HepG2 (cell line): Measurements from ENCODE around the gene MAP3K5. TPM values are rescaled to one million over a fixed set of nuclear protein-coding genes. Genes with fewer than 3 reads are reported as not detected.

ENCODE experiments used
- ATAC-seq: fragments of 200-7000 bp; cut with Tn5 transposase; 3 replicates; pipeline ENCODE4 v1.9.1; 2020; ENCODE audit warnings: mild to moderate bottlenecking, moderate library complexity
- BruUV-seq: library from RNA; stranded (reverse); fragments of 400-500 nt; replicated peaks from 2 replicates; lab custom pipeline; 2021; lab: Mats Ljungman, UMichigan
- CTCF ChIA-PET: fragments of 300-600 bp; formaldehyde crosslinking; extraction: SDS; loops from one replicate; lab custom pipeline; 2021; ENCODE audit warnings: low total read pairs, inconsistent platforms, low intra/inter-chr PET ratio; lab: Yijun Ruan, JAX
- POLR2A ChIA-PET: fragments of 350-600 bp; sonication (Branson Sonifier 250); formaldehyde crosslinking; loops from one replicate; lab custom pipeline; 2020; ENCODE audit warnings: antibody characterized with exemption, inconsistent platforms; lab: Yijun Ruan, JAX
- DNase-seq: peaks from one replicate; pipeline ENCODE4 v3.0.0-alpha.2; 2015; ENCODE audit warnings: low spot score
- FAIRE-seq: peaks from 3 replicates; lab custom pipeline; 2011; peaks lifted over from hg19 to GRCh38; lab: Jason Lieb, UNC
- H2AFZ ChIP-seq: one replicate; pipeline ENCODE4 v1.6.1; 2011; ENCODE audit warnings: low read length, inconsistent platforms
- H3K27ac ChIP-seq: fragments of 300-600 bp; 3 replicates; pipeline ENCODE4 v1.8.0; 2011; ENCODE audit warnings: mixed run types, mild to moderate bottlenecking, mixed read lengths, low read length, inconsistent platforms; ENCODE audit not compliant: insufficient read depth; ENCODE audit errors: extremely low read length
- H3K27me3 ChIP-seq, 2 experiments: fragments of 200-600 bp in 1 of 2; 2 replicates in 1 of 2; 3 replicates in 1 of 2; pipeline versions ENCODE4 v1.6.0 to v1.8.0; 2011; ENCODE audit warnings: low read length in 2 of 2, mild to moderate bottlenecking in 2 of 2, moderate library complexity in 2 of 2, inconsistent platforms in 1 of 2; ENCODE audit not compliant: insufficient read depth in 2 of 2, control insufficient read depth in 1 of 2
- H3K36me3 ChIP-seq, 2 experiments: fragments of 200-600 bp in 1 of 2; replicated peaks in 1 of 2; 2 replicates in 1 of 2; 3 replicates in 1 of 2; pipeline versions ENCODE4 v1.5.1 to v1.8.0; 2011; ENCODE audit warnings: low read length in 2 of 2, inconsistent platforms in 1 of 2; ENCODE audit not compliant: insufficient read depth in 2 of 2, control insufficient read depth in 1 of 2
- H3K4me1 ChIP-seq: 2 replicates; pipeline ENCODE4 v1.5.1; 2012; ENCODE audit warnings: low read length, inconsistent platforms; ENCODE audit not compliant: insufficient read depth
- H3K4me2 ChIP-seq: 2 replicates; pipeline ENCODE4 v1.6.0; 2011; ENCODE audit warnings: low read depth, low read length, inconsistent platforms
- H3K4me3 ChIP-seq, 3 experiments: fragments of 200-600 bp in 1 of 3; sonication (generic), shearing (Covaris generic) in 1 of 3; replicated peaks in 1 of 3; 2 replicates each; pipeline ENCODE4 v1.5.1; 2011 to 2016; ENCODE audit warnings: low read length in 3 of 3, inconsistent platforms in 2 of 3, low read depth in 2 of 3, mild to moderate bottlenecking in 2 of 3, control low read depth in 1 of 3, mixed read lengths in 1 of 3; ENCODE audit not compliant: insufficient read depth in 1 of 3
- H3K79me2 ChIP-seq: one replicate; pipeline ENCODE4 v1.6.1; 2011; ENCODE audit warnings: low read length, inconsistent platforms; ENCODE audit not compliant: insufficient read depth
- H3K9ac ChIP-seq: 2 replicates; pipeline ENCODE4 v1.6.0; 2011; ENCODE audit warnings: mild to moderate bottlenecking, low read depth, low read length, inconsistent platforms; ENCODE audit not compliant: insufficient read depth
- H3K9me3 ChIP-seq: 2 replicates; pipeline ENCODE4 v1.5.1; 2012; ENCODE audit warnings: mild to moderate bottlenecking, low read length
- H4K20me1 ChIP-seq: 2 replicates; pipeline ENCODE4 v1.6.0; 2011; ENCODE audit warnings: inconsistent platforms, mild to moderate bottlenecking, low read length, moderate library complexity; ENCODE audit not compliant: insufficient read depth
- ASH2L ChIP-seq: fragments of 300-600, 200-600 bp; sonication (generic); IDR thresholded peaks from 2 replicates; pipeline ENCODE4 v1.7.0; 2017; ENCODE audit warnings: low read depth, mild to moderate bottlenecking, moderate library complexity, mixed read lengths, low read length; ENCODE audit not compliant: insufficient read length
- CC2D1A ChIP-seq: sonication (generic); formaldehyde crosslinking; IDR thresholded peaks from 2 replicates; pipeline ENCODE4 v1.8.1; 2023; ENCODE audit warnings: mild to moderate bottlenecking, missing genetic modification reagents
- FOSL2 ChIP-seq: sonication (generic); formaldehyde crosslinking; IDR thresholded peaks from 2 replicates; pipeline ENCODE4 v1.4.0; 2020; ENCODE audit warnings: missing genetic modification reagents
- FOXP1 ChIP-seq, 2 experiments: fragments of 450-650 bp in 1 of 2; IDR thresholded peaks; 2 replicates each; pipeline ENCODE4 v1.6.1; 2017 to 2018; ENCODE audit warnings: antibody characterized with exemption in 1 of 2
- GABPA ChIP-seq, 2 experiments: IDR thresholded peaks; 2 replicates each; pipeline ENCODE4 v1.6.1; 2011 to 2016; ENCODE audit warnings: low read depth in 2 of 2, low read length in 1 of 2, missing biosample characterization in 1 of 2, missing genetic modification characterization in 1 of 2
- JUNB ChIP-seq: sonication (generic); formaldehyde crosslinking; IDR thresholded peaks from 2 replicates; pipeline ENCODE4 v1.8.0; 2022; ENCODE audit warnings: missing genetic modification reagents, mild to moderate bottlenecking, borderline replicate concordance
- NFRKB ChIP-seq: fragments of 450-650 bp; IDR thresholded peaks from 2 replicates; pipeline ENCODE4 v1.6.1; 2017
- RBM22 ChIP-seq: fragments of 200-400 bp; formaldehyde crosslinking; optimal IDR thresholded peaks from 2 replicates; pipeline ENCODE3; 2017; ENCODE audit warnings: mild to moderate bottlenecking, low read length, moderate library complexity
- SNAPC2 ChIP-seq: sonication (generic); formaldehyde crosslinking; IDR thresholded peaks from 2 replicates; pipeline ENCODE4 v1.8.1; 2022; ENCODE audit warnings: mild to moderate bottlenecking, missing genetic modification reagents
- ZBTB38 ChIP-seq: sonication (generic); formaldehyde crosslinking; IDR thresholded peaks from 2 replicates; pipeline ENCODE4 v1.5.1; 2020; ENCODE audit warnings: mild to moderate bottlenecking, missing genetic modification reagents
- ZNF317 ChIP-seq: sonication (generic); formaldehyde crosslinking; IDR thresholded peaks from 2 replicates; pipeline ENCODE4 v1.5.0; 2020; ENCODE audit warnings: mild to moderate bottlenecking, missing genetic modification reagents
- ZNF629 ChIP-seq: sonication (generic); formaldehyde crosslinking; conservative IDR thresholded peaks from 2 replicates; pipeline ENCODE4 v1.5.0; 2020; ENCODE audit warnings: missing genetic modification reagents
- ZNF790 ChIP-seq: sonication (generic); formaldehyde crosslinking; IDR thresholded peaks from 2 replicates; pipeline ENCODE4 v1.8.0; 2022; ENCODE audit warnings: missing genetic modification reagents, mild to moderate bottlenecking, borderline replicate concordance
- WGBS: methylation state at CpG from one replicate; pipeline ENCODE4 v1.1.6; 2017; ENCODE audit warnings: low lambda C conversion rate; 5-methylcytosine and 5-hydroxymethylcytosine counted together
- in situ Hi-C: cut with HindIII; loops from 2 replicates; pipeline ENCODE4 v1.10.0; 2017; ENCODE audit warnings: low pct_unique_long_range_greater_than_20kb; ENCODE audit not compliant: extremely low pct_ligation_motif_present
- intact Hi-C: fragments of 100-400 bp; cut with micrococcal nuclease; formaldehyde crosslinking; loops from one replicate; pipeline ENCODE4 v1.10.0; 2022; ENCODE audit not compliant: unreplicated experiment
- polyA plus RNA-seq, 8 experiments: library from polyadenylated mRNA; depleted of rRNA in 3 of 8; stranded (reverse) in 7 of 8; unstranded in 1 of 8; fragments of >200 nt; fragmentation: Illumina TruSeq in 4 of 8; extraction: Trizol in 4 of 8; gene quantifications; 2 replicates each; pipeline versions ENCODE4 v1.2.1 to v1.2.3, GENCODE V29; 2011 to 2016; ENCODE audit warnings: low read depth in 4 of 8, missing spikeins in 1 of 8, mixed read lengths in 1 of 8; ENCODE audit not compliant: insufficient read depth in 1 of 8
- total RNA-seq, 5 experiments: library from RNA; depleted of rRNA; stranded (reverse); fragments of >200 nt; fragmentation: Illumina TruSeq; extraction: Trizol; gene quantifications; 2 replicates each; pipeline ENCODE4 v1.2.3, GENCODE V29; 2016; ENCODE audit warnings: low read depth in 1 of 5
- TF ChIP-seq, protein P1 (sequence below): IDR thresholded peaks from 2 replicates; pipeline ENCODE4 v1.6.1; 2016; ENCODE audit warnings: mild to moderate bottlenecking
- TF ChIP-seq, protein P2 (sequence below): sonication (generic); formaldehyde crosslinking; IDR thresholded peaks from 2 replicates; pipeline ENCODE4 v1.4.0; 2020; ENCODE audit warnings: missing genetic modification reagents, mild to moderate bottlenecking, borderline replicate concordance
- TF ChIP-seq, protein P3 (sequence below): sonication (generic); formaldehyde crosslinking; IDR thresholded peaks from 2 replicates; pipeline ENCODE4 v1.4.0; 2020; ENCODE audit warnings: low read depth, mild to moderate bottlenecking, missing genetic modification reagents
- TF ChIP-seq, protein P4 (sequence below): sonication (generic); formaldehyde crosslinking; IDR thresholded peaks from 2 replicates; pipeline ENCODE4 v1.8.0; 2022; ENCODE audit warnings: missing genetic modification reagents, mild to moderate bottlenecking, moderate library complexity, borderline replicate concordance

Gene MAP3K5
- total and polyA plus RNA-seq, 2 of the 13 experiments (the other 11 are each of a cell fraction or from before 2014, with no cell fraction given): not detected

DNA sequence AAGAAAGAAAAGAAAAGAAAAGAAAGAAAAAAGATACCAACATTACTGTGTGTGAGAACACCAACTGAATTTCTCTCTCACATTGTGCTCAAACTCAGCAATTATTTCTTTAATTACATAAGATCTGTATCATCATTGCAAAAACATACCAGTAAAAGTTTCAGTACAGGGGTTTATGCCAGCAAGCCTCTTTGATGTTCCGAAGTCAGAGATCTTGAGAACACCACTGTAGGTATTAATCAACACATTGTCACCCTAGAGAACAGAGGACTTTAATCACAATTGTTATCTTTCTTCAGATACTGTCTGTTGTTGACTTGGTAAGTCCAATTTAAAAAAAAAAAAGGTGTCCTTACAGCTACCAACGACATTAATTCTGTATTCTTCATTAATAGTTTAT, 181.1 kb downstream of the MAP3K5 start (continued):
- TF ChIP-seq ZNF629 (CRISPR knock-in tag) (no peak), SNAPC2 (CRISPR knock-in tag) (no peak)
- TF ChIP-seq, protein P1, sequence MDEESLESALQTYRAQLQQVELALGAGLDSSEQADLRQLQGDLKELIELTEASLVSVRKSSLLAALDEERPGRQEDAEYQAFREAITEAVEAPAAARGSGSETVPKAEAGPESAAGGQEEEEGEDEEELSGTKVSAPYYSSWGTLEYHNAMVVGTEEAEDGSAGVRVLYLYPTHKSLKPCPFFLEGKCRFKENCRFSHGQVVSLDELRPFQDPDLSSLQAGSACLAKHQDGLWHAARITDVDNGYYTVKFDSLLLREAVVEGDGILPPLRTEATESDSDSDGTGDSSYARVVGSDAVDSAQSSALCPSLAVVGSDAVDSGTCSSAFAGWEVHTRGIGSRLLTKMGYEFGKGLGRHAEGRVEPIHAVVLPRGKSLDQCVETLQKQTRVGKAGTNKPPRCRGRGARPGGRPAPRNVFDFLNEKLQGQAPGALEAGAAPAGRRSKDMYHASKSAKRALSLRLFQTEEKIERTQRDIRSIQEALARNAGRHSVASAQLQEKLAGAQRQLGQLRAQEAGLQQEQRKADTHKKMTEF (CRISPR knock-in tag): no peak
- TF ChIP-seq, all 625 proteins: peak for 0

DNA sequence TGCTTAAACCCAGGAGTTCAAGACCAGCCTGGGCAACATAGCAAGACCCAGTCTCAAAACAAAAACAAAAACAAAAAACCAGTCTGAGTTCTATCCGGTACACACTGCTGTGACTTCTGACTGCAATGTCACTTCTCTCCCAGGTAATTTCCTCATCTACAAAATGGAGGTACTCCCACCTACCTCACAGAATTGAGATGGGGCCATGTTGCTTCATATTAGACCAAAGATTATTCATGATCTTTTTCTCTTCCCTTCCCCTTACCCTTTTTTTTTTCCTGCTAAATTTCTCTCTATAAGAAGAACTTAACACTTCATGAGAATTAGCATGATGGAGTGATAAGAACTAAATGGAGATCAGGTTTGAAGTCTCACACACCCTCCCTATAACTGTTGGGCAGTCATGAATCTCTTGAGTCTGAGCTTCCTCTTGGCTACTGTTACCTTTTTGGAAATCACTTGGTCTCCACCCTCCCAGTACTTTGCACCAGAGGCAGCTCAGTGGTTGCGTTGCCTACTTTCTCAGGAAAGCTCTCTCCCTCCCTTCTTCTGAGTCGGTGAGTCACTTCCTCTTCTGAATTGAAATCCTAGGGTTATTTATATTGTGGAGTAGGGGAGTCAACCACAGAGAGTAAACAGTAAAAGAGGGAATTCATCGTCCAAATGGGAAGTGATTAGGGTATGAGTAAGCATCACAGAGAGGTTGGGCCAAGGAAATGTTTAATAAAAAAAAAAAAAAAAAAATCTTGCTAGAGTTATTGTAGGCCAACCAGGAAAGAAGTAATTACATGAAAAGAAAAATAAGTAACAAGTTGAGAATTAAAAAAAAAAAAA, 182.2 kb downstream of the MAP3K5 start:
- Histone ChIP-seq H3K79me2 (no peaks in the 10 kb centered on the region), H2AFZ (no peak overlapping the region), H3K27ac (no peak overlapping the region), H3K27me3 (no peaks in the 10 kb centered on the region), H3K4me2 (no peak overlapping the region), H3K9ac (no peak overlapping the region), H3K9me3 (no peaks in the 10 kb centered on the region), H3K36me3 (no peaks in the 10 kb centered on the region), H3K4me1 (no peaks in the 10 kb centered on the region), H4K20me1 (no peaks in the 10 kb centered on the region), H3K4me3 (no peak overlapping the region)
- intact Hi-C loops (no loop called here), in situ Hi-C loops (no loop called here)
- WGBS: 22% methylated on average over 4 of the region's 4 CpGs
- ChIA-PET CTCF (no interaction called here), POLR2A (no interaction called here)
- DNase-seq (peak; percentile 46), FAIRE-seq (no peak), ATAC-seq (no peak)
- no TSS peak for BruUV-seq
- no peak for TF ChIP-seq ZBTB38
- no peak for TF ChIP-seq CC2D1A (CRISPR knock-in tag)
- no peak for TF ChIP-seq JUNB (CRISPR knock-in tag)
- TF ChIP-seq NFRKB: no peak
- TF ChIP-seq GABPA (IDR thresholded peaks at IDR 0.05; ENCODE audit: low read depth, low read length): no peak
- TF ChIP-seq GABPA (CRISPR knock-in tag; IDR thresholded peaks at IDR 0.05; ENCODE audit: low read depth): 0 out of 2 replicates have a peak, but pooled peaks have one; percentile 18
- no peak for TF ChIP-seq ZNF317 (CRISPR knock-in tag)
- no peak for TF ChIP-seq ZNF790 (CRISPR knock-in tag)
- no peak for TF ChIP-seq ASH2L
- TF ChIP-seq, protein P2, sequence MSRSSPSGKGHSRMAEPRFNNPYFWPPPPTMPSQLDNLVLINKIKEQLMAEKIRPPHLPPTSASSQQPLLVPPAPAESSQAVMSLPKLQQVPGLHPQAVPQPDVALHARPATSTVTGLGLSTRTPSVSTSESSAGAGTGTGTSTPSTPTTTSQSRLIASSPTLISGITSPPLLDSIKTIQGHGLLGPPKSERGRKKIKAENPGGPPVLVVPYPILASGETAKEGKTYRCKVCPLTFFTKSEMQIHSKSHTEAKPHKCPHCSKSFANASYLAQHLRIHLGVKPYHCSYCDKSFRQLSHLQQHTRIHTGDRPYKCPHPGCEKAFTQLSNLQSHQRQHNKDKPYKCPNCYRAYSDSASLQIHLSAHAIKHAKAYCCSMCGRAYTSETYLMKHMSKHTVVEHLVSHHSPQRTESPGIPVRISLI (CRISPR knock-in tag): no peak
- peak; percentile 82 for TF ChIP-seq FOSL2 (CRISPR knock-in tag)
- TF ChIP-seq, protein P3, sequence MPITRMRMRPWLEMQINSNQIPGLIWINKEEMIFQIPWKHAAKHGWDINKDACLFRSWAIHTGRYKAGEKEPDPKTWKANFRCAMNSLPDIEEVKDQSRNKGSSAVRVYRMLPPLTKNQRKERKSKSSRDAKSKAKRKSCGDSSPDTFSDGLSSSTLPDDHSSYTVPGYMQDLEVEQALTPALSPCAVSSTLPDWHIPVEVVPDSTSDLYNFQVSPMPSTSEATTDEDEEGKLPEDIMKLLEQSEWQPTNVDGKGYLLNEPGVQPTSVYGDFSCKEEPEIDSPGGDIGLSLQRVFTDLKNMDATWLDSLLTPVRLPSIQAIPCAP (CRISPR knock-in tag): no peak
- no peak for TF ChIP-seq RBM22
- TF ChIP-seq, protein P4, sequence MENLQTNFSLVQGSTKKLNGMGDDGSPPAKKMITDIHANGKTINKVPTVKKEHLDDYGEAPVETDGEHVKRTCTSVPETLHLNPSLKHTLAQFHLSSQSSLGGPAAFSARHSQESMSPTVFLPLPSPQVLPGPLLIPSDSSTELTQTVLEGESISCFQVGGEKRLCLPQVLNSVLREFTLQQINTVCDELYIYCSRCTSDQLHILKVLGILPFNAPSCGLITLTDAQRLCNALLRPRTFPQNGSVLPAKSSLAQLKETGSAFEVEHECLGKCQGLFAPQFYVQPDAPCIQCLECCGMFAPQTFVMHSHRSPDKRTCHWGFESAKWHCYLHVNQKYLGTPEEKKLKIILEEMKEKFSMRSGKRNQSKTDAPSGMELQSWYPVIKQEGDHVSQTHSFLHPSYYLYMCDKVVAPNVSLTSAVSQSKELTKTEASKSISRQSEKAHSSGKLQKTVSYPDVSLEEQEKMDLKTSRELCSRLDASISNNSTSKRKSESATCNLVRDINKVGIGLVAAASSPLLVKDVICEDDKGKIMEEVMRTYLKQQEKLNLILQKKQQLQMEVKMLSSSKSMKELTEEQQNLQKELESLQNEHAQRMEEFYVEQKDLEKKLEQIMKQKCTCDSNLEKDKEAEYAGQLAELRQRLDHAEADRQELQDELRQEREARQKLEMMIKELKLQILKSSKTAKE: no peak
- TF ChIP-seq FOXP1 (IDR thresholded peaks at IDR 0.05): no peak
- no peak for TF ChIP-seq FOXP1 (CRISPR knock-in tag; IDR thresholded peaks at IDR 0.05)
